Activated CD4-positive, alpha-beta T cell treated with anti-CD3 and anti-CD28 coated beads, Interleukin-2, amount 50 U/mL, for 24 hours (primary cell): ENCODE results near the gene ACP7.
"Not testable (repeated sequence)": the region's sequence is repeated elsewhere in the genome, so short reads cannot be mapped to it uniquely, and the experiment has no call there.

Source experiments
- DNase-seq, 2 donors: peaks; one replicate each; pipeline ENCODE4 v3.0.0-alpha.2; 2020; ENCODE audit warnings: low read depth in 1 of 2, low spot score in 1 of 2

The ACP7 gene

DNA sequence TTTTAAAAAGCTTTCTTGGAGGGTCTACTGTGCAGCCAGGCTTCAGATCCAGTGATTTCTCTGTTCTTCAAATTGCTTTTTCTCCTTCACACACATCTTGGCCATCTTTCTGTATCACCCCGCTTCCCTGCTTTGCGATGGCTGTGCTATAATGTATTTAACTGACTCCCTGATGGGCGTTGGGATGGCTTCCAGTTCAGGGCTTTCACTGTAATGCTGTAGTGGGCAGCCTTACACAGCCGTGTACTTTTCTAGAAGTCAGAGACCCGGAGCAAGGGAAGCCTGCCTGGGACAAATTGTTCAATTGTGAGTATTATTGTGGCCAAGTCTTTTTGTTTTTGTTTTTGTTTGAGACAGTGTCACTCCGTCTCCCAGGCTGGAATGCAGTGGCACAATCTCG is 22.0 kb downstream of the ACP7 start:
- DNase-seq = no peak

DNA sequence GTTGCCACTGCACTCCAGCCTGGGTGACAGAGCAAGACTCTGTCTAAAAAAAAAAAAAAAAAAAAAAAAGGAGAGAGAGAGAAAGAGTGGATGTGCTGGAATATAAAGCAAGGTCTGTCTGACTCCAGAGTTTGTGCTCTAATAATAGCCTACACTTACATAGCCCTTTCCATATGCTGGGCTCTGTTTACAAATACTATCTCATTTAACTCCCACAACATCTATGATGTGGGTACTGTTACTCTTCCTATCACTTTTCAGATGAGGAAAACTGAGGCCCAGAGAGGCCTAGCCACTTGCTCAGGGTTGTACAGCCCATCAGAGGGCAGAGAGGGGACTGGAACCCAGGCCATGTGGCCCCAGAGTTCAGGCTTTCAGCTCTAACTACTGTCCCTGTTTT is 25.5 kb downstream of the ACP7 start:
- DNase-seq = no peak

DNA sequence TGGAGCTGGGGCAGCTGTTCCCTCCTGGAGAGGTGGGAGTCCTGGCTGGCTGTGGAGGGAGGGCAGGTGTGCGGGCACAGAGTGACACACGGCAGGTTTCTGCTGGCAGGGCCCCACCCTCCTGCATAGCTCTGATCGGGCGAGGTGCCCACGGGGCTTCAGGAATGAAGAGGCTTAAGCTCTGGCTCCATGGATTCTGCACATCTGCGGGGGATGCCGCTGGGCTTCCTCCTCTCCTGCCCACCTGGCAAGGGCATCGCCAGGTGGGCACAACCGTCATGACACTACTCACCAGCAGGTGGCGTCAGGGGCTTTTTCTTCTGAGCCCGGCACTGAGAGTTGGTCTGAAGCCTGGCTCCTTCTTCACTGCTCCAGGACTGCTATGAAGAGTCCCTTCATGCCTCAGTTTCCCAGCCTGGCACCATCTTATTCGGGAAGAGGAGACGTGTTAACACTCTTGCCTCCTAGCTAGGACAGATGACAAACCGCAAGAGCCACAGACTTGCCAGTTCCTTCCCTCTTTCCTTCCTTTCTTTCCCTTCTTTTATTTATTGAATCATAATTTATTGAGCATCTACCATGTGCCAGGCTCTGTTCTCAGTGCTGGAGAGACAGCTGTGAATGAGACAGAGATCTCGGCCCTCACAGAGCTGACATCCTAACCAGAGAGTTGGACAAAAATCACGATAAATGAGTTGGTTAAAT is 26.2 kb downstream of the ACP7 start:
- DNase-seq = peak; percentile 58 to 61

DNA sequence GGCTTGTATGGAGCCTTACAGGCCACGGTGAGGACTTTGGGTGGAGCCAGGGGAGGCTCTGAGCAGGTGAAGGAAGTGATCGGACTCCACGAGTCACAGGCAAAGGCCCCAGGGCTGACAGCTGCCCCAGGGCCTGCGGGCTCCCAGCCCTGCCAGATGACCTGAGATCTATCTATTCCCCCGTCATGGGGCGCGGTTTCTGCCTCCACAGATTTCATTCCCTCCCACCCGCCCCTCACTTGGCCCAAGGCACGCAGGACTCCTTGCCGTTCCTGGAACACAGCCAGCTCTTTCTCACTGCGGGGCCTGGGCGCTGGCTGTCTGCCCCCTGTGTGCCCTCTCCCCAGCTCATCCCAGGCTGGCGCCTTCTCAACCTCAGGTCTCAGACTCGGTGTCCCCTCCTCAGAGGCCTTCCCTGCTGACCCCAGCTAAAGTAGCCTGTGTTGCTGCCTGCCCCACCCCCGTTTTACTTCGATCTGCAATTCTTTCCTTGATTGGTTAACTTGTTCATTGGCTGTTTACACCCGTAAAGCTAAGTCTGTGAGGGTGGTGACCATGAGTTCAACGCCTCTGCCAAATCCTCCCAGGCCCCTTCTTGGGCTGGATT is 27.5 kb downstream of the ACP7 start:
- DNase-seq = no peak

DNA sequence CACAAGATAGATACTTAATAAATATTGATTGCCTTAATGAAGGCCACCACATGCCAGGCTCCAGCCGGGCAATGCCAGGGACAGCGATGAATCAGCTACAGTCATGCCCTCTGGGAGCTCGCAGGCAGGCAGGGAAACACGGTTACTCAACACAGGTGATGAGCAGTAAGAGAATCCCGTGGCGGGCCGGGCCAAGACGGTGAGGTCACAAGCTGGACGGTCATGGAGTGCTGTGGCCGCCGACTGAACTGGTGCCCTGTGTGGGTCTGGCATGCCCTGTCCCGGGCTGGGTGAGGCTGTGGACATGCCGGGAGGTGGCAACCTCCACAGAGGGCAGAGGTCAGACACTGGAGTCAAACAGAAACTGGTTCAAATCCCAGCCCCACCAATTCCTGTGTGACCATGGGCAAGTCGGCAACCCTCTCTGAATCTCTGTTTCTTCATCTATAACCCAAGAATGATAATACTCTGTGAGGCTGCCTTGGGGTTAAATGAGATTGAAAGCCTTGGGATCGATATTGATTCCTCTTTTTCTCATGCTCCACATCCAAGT is 28.2 kb downstream of the ACP7 start:
- DNase-seq = no peak

DNA sequence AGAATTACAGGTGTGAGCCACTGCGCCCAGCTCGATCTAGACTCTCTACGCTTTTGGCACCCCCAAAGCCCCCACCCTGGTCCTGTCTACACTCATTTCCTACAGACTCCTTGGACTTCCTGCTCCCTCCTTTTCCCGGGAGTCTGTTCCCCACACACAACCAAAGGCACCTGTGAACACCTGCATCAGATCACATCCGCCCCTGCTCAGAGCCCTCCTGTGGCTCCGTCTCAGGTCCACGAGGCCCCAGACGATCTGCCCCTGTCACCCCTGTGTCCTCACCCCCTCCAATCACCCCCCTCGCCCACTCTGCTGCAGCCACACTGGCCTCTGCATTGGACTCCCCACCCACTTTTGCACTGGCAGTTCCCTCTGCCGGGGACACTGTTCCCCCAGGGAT is 29.0 kb downstream of the ACP7 start:
- DNase-seq = no peak

DNA sequence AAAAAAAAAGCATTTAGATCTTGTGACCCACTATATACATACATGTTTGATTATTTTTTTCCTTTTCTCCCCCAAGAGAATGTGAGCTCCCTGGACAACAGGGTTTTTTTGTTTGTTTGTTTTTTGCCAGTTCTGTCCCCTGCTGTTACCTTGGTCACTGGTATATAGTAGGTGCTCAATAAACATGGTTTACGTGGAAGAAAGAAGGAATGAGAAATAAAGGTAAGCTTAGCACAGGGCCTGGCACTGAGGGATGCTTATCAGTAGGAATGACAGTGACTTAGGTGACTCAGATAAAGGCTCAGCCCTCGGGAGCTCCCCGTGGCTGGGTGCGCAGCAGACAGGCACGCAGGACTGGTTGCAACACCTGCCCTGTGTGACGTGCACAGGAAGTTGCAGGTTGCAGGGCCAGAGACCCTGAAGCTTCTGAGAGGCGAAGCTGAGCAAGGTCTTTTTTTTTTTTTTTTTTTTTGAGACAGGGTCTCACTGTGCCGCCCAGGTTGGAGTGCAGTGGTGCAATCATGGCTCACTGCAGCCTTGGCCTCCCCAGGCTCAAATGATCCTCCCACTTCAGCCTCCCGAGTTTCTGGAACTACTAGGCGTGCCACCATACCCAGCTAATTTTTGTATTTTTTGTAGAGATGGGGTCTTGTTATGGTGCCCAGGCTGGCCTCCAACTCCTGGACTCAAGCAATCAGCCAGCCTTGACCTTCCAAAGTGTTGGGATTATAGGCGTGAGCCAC is 31.1 kb downstream of the ACP7 start:
- no peak for DNase-seq

DNA sequence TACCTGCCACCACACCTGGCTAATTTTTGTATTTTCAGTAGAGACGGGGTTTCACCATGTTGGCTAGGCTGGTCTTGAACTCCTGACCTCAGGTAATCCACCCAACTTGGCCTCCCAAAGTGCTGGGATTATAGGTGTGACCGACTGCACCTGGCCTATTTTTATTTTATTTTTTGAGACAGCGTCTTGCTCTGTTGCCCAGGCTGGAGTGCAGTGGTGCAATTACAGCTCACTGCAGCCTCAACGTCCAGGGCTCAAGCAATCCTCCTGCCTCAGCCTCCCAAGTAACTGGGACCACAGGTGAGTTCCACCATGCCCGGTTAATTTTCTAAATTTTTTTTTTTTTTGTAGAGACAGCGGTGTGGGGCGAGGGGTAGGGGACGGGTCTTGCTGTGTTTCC is 32.9 kb downstream of the ACP7 start:
- not testable (repeated sequence) for DNase-seq

DNA sequence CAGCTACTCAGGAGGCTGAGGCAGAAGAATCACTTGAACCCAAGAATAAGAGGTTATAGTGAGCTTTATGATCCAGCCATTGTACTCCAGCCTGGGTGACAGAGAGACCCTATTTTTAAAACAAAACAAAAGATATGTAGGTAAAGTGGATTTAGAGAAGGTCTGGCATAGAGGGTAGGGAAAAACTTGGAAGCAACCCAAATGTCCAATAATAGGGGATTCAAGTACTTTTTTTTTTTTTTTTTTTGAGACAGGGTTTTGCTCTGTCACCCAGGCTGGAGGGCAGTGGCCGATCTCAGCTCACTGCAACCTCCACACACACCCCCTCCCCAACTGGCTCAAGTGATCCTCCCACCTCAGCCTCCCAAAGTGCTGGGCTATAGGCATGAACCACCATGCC is 35.7 kb downstream of the ACP7 start:
- DNase-seq = no peak

DNA sequence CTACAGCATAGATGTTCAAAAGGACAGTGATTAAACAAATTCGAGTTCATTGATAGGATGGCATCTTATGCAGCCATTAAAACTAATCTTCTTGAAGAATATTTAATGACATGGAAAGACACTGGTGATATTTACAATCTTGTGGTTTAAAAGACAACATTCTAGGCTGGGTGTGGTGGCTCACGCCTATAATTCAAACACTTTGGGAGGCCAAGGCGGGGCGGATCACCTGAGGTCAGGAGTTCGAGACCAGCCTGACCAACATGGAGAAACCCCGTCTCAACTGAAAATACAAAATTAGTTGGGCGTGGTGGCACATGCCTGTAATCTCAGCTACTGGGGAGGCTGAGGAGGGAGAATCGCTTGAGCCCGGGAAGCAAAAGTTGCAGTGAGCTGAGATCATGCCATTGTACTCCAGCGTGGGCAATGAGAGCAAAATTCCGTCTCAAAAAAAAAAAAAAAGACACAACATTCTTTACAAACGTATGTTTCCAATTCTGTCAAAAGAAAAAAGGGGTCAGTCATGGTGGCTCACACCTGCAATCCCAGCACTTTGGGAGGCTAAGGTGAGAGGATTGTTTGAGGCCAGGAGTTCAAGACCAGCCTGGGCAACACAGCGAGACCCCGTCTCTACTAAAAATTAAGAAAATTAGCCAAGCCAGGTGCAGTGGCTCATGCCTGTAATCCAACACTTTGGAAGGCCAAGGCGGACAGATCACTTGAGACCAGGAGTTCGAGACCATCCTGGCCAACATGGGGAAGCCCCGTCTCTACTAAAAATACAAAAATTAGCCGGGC is 39.0 kb downstream of the ACP7 start:
- no peak for DNase-seq

DNA sequence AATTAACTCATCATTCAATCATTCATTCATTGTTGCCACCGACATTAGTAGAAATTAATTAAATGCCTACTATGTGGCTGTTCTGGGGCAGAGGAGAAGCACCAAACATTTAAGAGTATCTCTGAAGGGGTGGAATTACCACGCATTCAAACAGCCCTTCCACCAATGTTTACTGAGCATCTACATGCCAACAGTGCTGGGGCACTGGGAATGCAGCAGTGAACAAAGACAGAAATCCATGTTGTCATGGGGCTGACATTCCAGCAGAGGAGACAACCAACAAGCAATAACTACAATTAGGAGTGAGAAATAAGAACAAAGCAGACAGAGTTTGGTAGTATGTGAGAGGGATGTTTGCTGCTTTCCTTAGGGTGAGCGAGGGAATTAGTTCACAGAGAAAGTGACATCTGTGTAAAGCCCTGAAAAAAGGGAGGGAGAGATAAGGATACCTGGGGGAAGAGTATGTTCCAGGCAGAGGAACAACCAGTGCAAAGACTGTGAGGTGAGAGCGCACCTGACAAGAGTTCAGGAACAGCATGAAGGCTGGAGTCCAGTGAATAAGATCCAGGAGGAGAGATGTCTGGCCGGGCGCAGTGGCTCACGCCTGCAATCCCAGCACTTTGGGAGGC is 40.1 kb downstream of the ACP7 start:
- DNase-seq = no peak

DNA sequence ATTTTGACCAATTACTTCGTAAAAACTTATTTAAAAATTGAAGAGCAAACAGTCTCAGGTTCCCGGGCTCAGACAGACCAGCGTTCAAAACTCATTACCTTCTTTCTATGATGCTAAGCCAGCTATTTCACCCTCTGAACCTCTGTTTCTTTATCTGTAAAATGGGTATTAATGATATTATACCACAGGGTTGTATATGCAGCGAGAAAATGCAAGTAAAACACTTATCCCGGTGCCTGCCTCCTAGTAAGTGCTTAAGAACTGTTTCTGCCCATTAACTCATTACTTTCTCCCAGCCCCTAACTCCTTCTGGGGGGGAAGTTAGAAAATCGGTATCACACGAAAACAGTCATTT is 41.0 kb downstream of the ACP7 start:
- DNase-seq = no peak

DNA sequence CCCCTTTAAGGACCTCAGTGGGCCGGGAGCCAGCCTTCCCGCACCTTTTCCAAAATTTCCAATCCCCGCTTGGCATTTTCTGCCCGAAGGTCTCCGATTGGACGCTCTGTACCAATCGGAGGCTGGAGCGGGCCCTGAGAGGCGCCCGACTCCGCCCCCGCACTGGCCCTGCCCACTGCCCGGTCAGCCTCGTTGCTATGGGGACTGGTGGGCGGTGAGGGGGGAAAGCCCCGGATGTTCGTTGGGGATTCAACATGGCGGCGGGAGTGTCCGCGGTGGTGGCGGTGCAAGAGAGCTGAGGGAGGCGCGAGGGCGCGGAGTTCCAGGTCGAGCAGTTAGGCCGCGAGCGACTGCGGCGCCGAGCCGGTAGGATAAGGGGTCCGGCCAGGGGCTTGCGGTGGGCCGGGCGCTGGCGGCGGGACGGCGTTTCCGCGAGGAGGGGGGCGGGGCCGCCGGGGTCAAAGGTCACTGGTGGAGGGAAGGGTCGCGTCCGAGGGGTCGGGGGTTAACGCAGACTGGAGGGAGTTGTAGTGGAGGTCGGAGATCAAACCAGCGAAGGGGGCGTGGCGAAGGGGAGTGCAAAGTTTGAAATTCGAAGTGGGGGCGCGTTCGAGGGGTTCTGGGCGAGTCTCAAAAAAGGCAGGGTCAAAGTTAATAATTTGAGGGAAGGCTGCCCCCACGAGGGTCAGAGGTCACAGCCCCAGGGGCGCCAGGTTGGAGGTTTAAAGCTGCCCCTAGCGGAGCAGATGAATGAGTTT is 41.6 kb downstream of the ACP7 start, which contains the start of gene PAK4:
TSS of gene PAK4 (plus strand) at position 233 of the 758 bp plus-strand sequence. CDS start 43,768 bp downstream, outside the sequence.
- peak; percentile 96 to 98 for DNase-seq

DNA sequence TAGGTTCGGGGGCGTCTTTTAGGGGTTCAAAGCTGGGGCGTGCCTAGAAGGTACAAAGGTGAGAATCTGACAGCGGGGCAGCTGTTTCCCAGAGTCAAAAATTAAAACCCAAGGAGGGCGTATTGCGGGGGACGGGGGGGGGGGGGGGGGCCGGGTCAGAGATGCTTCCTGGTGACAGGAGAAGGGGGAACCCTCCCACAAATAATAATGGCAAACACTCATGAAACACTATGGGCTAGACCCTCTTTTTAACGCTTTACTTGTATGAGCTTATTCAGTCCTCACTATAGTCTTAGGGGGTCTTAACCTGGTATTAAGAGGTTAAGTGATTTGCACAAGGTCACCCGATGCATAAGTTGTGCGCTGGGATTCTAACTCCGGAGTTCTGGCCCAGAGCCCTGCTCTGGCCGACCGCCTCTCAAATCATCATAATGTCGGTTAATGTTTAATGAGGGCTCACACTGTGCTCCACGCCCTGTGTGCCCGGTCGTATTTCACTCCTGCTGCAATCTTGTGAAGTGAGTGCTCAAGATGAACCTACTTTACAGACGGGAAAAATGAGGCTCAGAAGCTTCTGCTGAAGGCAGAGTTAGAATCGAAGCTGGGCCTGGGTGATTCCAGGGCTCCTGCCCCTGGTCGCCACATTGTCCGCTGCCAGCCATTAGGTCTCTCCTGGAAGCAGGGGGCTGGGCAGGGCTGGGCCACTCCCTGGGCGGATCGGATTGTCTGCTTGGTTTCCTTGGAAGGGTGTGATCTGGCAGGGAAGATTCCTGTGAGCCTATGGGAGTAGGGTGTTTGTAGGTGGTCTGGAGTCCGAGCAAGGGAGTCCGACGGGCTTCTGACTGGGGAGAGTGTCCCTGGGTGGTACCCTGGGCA is 42.4 kb downstream of the ACP7 start:
- DNase-seq = no peak

DNA sequence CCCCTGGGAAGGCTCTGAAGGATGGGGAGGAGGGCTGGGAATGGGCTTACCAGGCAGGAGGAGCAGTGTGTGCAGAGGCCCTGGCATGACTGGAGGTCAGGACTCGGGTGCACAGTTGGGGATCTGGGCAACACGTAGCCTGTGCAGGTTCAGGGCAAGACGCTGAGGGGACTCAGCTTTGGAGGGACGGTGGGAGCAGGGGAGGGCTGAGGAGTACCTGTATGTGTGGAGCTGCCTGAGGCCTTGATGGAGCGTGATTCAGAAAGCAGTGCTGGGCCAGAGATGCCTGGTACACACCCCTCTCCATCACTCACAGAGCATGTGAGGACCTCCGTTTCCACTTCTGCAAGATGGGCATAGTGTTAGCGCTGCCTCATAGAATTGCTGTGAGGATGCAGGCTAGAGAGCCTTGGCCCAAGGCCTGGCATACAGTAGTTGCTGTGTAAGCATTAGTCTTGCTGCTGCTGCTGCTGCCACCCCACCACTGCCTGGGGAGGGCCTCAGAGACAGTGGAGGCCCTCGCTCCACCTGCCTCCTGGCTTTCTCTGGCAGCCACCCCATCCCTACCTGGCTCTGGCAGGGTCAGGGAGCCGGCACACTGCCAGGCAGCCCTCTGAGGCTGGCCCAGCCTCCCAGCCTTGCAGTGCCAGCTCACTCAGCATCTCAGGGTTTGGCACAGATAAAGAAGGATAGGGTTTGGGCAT is 43.8 kb downstream of the ACP7 start:
- no peak for DNase-seq

DNA sequence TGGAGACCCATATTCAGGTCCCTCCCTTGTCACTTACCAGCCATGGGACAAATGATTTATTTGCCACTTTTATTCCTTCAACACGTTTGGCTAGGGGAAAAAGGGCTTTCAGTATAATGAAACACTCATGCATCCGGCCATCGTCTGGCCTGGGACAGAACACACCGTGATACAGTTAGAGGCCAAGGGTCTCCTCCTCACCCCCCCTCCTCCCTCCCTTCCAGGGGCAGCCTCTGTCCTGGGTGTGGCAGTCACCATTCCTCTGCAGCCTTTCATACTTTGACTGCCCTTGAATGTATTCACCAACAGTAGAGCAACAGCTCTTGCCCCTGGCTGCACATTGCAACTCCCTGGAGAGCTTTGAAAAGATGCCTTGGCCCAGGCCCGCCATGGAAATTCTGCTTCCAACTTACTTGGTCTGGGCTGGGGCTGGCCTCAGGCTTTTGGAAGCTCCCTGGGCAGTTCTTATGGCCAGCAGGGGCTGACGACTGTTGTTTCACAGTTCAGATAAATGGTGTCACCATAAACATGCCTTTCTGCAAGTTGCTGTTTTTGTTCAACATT is 44.4 kb downstream of the ACP7 start:
- DNase-seq = no peak

DNA sequence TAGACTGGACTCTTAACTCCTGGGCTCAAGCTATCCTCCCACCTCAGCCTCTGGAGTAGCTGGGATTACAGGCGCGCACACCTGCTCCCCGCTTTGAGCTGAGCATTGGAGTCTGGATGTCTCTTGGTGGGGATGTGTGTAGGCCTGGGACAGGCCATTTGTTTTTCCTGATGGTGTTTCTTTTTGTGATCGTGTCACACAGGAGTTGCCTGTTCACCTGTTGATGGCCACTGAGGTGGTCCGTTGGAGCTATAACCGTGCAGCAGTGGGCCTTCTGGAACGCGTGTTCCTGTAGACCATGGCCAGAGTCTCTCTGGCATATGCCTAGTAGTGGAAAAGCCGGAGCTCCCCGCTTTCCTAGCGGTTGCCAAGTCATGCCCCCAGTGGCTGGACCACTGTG is 44.9 kb downstream of the ACP7 start:
- DNase-seq = no peak
